GM12892 (cell line): ENCODE data around the gene AUNIP.

ENCODE experiments used
- POLR2A ChIP-seq: IDR thresholded peaks from 2 replicates; pipeline ENCODE4 v1.6.1; 2011; ENCODE audit warnings: low read depth, low read length, control low read depth
- POLR2AphosphoS5 ChIP-seq: IDR thresholded peaks from 2 replicates; pipeline ENCODE4 v1.6.1; 2011; ENCODE audit warnings: low read depth, low read length, control low read depth
- TAF1 ChIP-seq: IDR thresholded peaks from 2 replicates; pipeline ENCODE4 v1.6.1; 2011; ENCODE audit warnings: low read depth, mild to moderate bottlenecking, control low read depth, low read length, borderline replicate concordance

DNA sequence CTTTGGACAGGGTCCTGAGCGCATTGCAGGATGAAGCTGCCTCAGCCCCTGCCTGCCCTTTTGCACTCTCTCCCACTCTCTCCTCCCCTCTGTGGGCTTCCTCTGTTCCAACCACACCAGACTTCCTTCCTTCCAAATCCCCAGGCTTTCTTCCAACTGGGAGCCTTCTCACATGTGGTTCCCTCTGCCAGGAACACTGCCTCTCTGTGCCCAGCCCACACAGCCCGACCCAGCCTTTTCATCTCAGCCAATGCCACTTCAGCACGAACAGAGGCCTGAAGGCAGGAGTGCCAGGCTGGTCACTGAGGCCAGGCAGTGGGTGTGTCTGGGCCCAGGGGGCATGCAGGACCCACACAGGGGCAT, 53.4 kb downstream of the AUNIP start:
- TF ChIP-seq POLR2A: no peak
- no peak for TF ChIP-seq POLR2AphosphoS5
- TF ChIP-seq TAF1: no peak
